NCI-H2029 (cell line): ENCODE measurements around the gene GALR2.

ENCODE experiments used
- DNase-seq: peaks from one replicate; lab custom pipeline; 2025; lab: John Stamatoyannopoulos, UW

Gene GALR2

GRCh38 chr17:76079535-76079955, 5.0 kb downstream of the GALR2 start:
- no peak for DNase-seq

- DNase-seq = no peak
Observed at GRCh38 chr17:76079956-76080767, 5.6 kb downstream of the GALR2 start.

GRCh38 chr17:76080768-76081287, 6.2 kb downstream of the GALR2 start:
- DNase-seq = no peak

- DNase-seq = no peak
Observed at GRCh38 chr17:76081295-76082210, 7.0 kb downstream of the GALR2 start.

- no peak for DNase-seq
Observed at GRCh38 chr17:76082326-76083251, 8.0 kb downstream of the GALR2 start.

- no peak for DNase-seq
Observed at GRCh38 chr17:76083536-76084182, 9.1 kb downstream of the GALR2 start.

- DNase-seq = no peak
Observed at GRCh38 chr17:76085066-76085730, 10.6 kb downstream of the GALR2 start.

GRCh38 chr17:76085731-76086366, 11.3 kb downstream of the GALR2 start:
- DNase-seq = no peak

- no peak for DNase-seq
Observed at GRCh38 chr17:76086384-76086783, 11.8 kb downstream of the GALR2 start.

- DNase-seq = no peak
Observed at GRCh38 chr17:76087531-76087930, 12.9 kb downstream of the GALR2 start.

GRCh38 chr17:76088041-76088867, 13.7 kb downstream of the GALR2 start:
- no peak for DNase-seq

GRCh38 chr17:76088868-76089576, 14.4 kb downstream of the GALR2 start:
- no peak for DNase-seq

- no peak for DNase-seq
Observed at GRCh38 chr17:76089680-76090516, 15.3 kb downstream of the GALR2 start.

GRCh38 chr17:76090517-76091129, 16.0 kb downstream of the GALR2 start:
- no peak for DNase-seq

GRCh38 chr17:76091526-76092286, 17.1 kb downstream of the GALR2 start:
- no peak for DNase-seq
